ENCODE results near the gene SNAPC4.

Gene SNAPC4

GRCh38 chr9:136363106-136363948 is 36.6 kb downstream of the SNAPC4 start, which contains the start of gene DNLZ:
Gene DNLZ (minus strand): TSS chr9:136363744. CDS start chr9:136363714, 30 bp downstream.
- peak; percentile 98 for TF ChIP-seq CTCF (IDR thresholded peaks at IDR 0.05; ENCODE audit: borderline replicate concordance, control extremely low read depth, extremely low read depth, insufficient read depth, missing control alignments)
- DNase-seq (ENCODE audit: low spot score) = peak; percentile 100
- in situ Hi-C loops (cut with MboI; ENCODE audit: low sequenced_read_pairs, unreplicated experiment) = no loop called here

- no peak for DNase-seq (ENCODE audit: low spot score)
- TF ChIP-seq CTCF (IDR thresholded peaks at IDR 0.05; ENCODE audit: borderline replicate concordance, control extremely low read depth, extremely low read depth, insufficient read depth, missing control alignments) = no peak
Observed at GRCh38 chr9:136362450-136362784, 37.6 kb downstream of the SNAPC4 start.

GRCh38 chr9:136361754-136362449 is 38.1 kb downstream of the SNAPC4 start:
- in situ Hi-C loops (cut with MboI; ENCODE audit: low sequenced_read_pairs, unreplicated experiment) = no loop called here
- no peak for TF ChIP-seq CTCF (IDR thresholded peaks at IDR 0.05; ENCODE audit: borderline replicate concordance, control extremely low read depth, extremely low read depth, insufficient read depth, missing control alignments)
- no peak for DNase-seq (ENCODE audit: low spot score)

More at GRCh38 chr9:136362450-136362784, 37.6 kb downstream of the SNAPC4 start:
- in situ Hi-C loops (cut with MboI; ENCODE audit: low sequenced_read_pairs, unreplicated experiment) = no loop called here

- DNase-seq (ENCODE audit: low spot score) = no peak
- in situ Hi-C loops (cut with MboI; ENCODE audit: low sequenced_read_pairs, unreplicated experiment) = no loop called here
- TF ChIP-seq CTCF (IDR thresholded peaks at IDR 0.05; ENCODE audit: borderline replicate concordance, control extremely low read depth, extremely low read depth, insufficient read depth, missing control alignments) = no peak
Observed at GRCh38 chr9:136361047-136361753, 38.8 kb downstream of the SNAPC4 start.

GRCh38 chr9:136359774-136360718 is 39.9 kb downstream of the SNAPC4 start:
- in situ Hi-C loops (cut with MboI; ENCODE audit: low sequenced_read_pairs, unreplicated experiment) = no loop called here
- no peak for TF ChIP-seq CTCF (IDR thresholded peaks at IDR 0.05; ENCODE audit: borderline replicate concordance, control extremely low read depth, extremely low read depth, insufficient read depth, missing control alignments)
- no peak for DNase-seq (ENCODE audit: low spot score)
